Esophagus squamous epithelium (tissue), 5 donors: ENCODE data around the gene EPPIN. TPM values are rescaled to one million over a fixed set of nuclear protein-coding genes. Genes with fewer than 3 reads are reported as not detected.
"Not testable (repeated sequence)": the region's sequence is repeated elsewhere in the genome, so short reads cannot be mapped to it uniquely, and the experiment has no call there.

Source experiments
- DNase-seq: peaks from one replicate; lab custom pipeline; 2025; lab: John Stamatoyannopoulos, UW
- H3K27ac ChIP-seq, 4 donors: fragments of 200-600 bp; sonication (generic); one replicate each; pipeline ENCODE4 v1.5.1; 2016 to 2019; ENCODE audit warnings: mild to moderate bottlenecking in 1 of 4
- H3K27me3 ChIP-seq, 4 donors: fragments of 200-600 bp; sonication (generic); 1 replicate in 3 of 4; 2 replicates in 1 of 4; pipeline versions ENCODE4 v1.5.1 to v1.6.0; 2017 to 2021; ENCODE audit warnings: antibody characterized with exemption in 1 of 4
- H3K36me3 ChIP-seq, 3 donors: fragments of 200-600 bp; sonication (generic); one replicate each; pipeline ENCODE4 v1.5.1; 2016 to 2019
- H3K4me1 ChIP-seq, 3 donors: fragments of 200-600 bp; sonication (generic); one replicate each; pipeline ENCODE4 v1.5.1; 2017 to 2019
- H3K4me3 ChIP-seq, 4 donors: fragments of 200-600 bp; sonication (generic); 1 replicate in 3 of 4; 2 replicates in 1 of 4; pipeline ENCODE4 v1.5.1; 2016 to 2019; ENCODE audit warnings: mild to moderate bottlenecking in 2 of 4, moderate library complexity in 1 of 4
- H3K9me3 ChIP-seq, 3 donors: fragments of 200-600 bp; sonication (generic); one replicate each; pipeline ENCODE4 v1.5.1; 2016 to 2019
- POLR2A ChIP-seq, 4 donors: fragments of 450-650 bp; IDR thresholded peaks; one replicate each; pipeline ENCODE4 v1.6.1; 2017; ENCODE audit warnings: antibody characterized with exemption in 4 of 4, mild to moderate bottlenecking in 4 of 4, moderate library complexity in 3 of 4
- WGBS, 2 donors: methylation state at CpG; one replicate each; pipeline ENCODE4 v1.1.5; 2018; 5-methylcytosine and 5-hydroxymethylcytosine counted together
- intact Hi-C: fragments of 100-400 bp; cut with DNase I; formaldehyde crosslinking; loops from one replicate; pipeline ENCODE4 v1.15.0; 2022
- total RNA-seq, 4 donors: library from RNA; depleted of rRNA; stranded (reverse); fragments of >200 nt; gene quantifications; one replicate each; pipeline ENCODE4 v1.1.0, GENCODE V29; 2016
- TF ChIP-seq, protein P1 (sequence below), 6 experiments: fragments of 450-650 bp in 4 of 6; fragments of 200-600 bp in 2 of 6; sonication (generic) in 2 of 6; IDR thresholded peaks; one replicate each; pipeline ENCODE4 v1.5.1; 2016 to 2019; ENCODE audit warnings: antibody characterized with exemption in 6 of 6, mild to moderate bottlenecking in 4 of 6, moderate library complexity in 4 of 6
- donor health status: DM: yes; HTN: yes; CAD: no.

The EPPIN gene
- total RNA-seq, 4 donors from 2014 or later, result not detected

- 73 to 85% methylated on average over 2 of the region's 2 CpGs for WGBS, 2 donors
- DNase-seq, result no peak
- no peaks in the 10 kb centered on the region for H3K9me3 ChIP-seq
- H3K4me1 ChIP-seq, result no peaks in the 10 kb centered on the region
- intact Hi-C loops, result no loop called here
- peaks cover 0 to 29% (median 0%) of the 10 kb centered on the region in 4 donors for H3K27me3 ChIP-seq
- no peak overlapping the region for H3K4me3 ChIP-seq
- no peak overlapping the region for H3K27ac ChIP-seq
- H3K36me3 ChIP-seq, result no peaks in the 10 kb centered on the region
- no peak for TF ChIP-seq POLR2A (IDR thresholded peaks at IDR 0.05)
- TF ChIP-seq, protein P1, sequence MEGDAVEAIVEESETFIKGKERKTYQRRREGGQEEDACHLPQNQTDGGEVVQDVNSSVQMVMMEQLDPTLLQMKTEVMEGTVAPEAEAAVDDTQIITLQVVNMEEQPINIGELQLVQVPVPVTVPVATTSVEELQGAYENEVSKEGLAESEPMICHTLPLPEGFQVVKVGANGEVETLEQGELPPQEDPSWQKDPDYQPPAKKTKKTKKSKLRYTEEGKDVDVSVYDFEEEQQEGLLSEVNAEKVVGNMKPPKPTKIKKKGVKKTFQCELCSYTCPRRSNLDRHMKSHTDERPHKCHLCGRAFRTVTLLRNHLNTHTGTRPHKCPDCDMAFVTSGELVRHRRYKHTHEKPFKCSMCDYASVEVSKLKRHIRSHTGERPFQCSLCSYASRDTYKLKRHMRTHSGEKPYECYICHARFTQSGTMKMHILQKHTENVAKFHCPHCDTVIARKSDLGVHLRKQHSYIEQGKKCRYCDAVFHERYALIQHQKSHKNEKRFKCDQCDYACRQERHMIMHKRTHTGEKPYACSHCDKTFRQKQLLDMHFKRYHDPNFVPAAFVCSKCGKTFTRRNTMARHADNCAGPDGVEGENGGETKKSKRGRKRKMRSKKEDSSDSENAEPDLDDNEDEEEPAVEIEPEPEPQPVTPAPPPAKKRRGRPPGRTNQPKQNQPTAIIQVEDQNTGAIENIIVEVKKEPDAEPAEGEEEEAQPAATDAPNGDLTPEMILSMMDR (IDR thresholded peaks at IDR 0.05), result no peak
These were observed 41.6 kb upstream of the EPPIN start for GRCh38 chr20:45588800-45589199.

DNA sequence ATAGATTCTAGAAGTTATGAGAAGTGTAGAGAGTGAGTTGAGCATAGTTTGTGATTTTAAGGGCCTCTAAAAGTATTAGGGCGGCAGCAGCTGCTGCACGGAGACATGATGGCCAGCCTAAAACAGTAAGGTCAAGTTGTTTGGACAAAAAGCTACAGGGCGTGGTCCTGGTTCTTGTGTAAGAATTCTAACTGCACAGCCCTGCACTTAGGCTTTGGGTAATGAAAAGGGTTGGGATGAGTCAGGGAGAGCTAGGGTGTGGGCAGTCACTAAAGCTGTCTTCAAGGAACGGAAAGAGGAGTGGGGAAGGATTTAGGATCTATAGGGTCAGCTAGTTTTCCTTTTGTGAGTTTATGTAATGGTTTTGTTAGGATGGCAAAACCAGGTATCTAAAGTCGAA, 38.8 kb upstream of the EPPIN start:
- 62 to 66% methylated on average over 5 of the region's 5 CpGs for WGBS, 2 donors
- intact Hi-C loops, DNase-seq, H3K4me1 ChIP-seq, H3K36me3 ChIP-seq, H3K4me3 ChIP-seq, H3K27ac ChIP-seq, H3K9me3 ChIP-seq: not testable (repeated sequence)
- peaks cover 0 to 43% (median 2%) of the 10 kb centered on the region in 4 donors for H3K27me3 ChIP-seq

- H3K27me3 ChIP-seq, result peaks cover 0 to 48% (median 2%) of the 10 kb centered on the region in 4 donors
- H3K4me3 ChIP-seq, H3K27ac ChIP-seq, H3K9me3 ChIP-seq, DNase-seq, intact Hi-C loops, H3K4me1 ChIP-seq, H3K36me3 ChIP-seq: not testable (repeated sequence)
- whole genome bisulfite sequencing, 2 donors, result 78 to 79% methylated on average over 5 of the region's 5 CpGs
These were observed 37.1 kb upstream of the EPPIN start for GRCh38 chr20:45584294-45584693.

DNA sequence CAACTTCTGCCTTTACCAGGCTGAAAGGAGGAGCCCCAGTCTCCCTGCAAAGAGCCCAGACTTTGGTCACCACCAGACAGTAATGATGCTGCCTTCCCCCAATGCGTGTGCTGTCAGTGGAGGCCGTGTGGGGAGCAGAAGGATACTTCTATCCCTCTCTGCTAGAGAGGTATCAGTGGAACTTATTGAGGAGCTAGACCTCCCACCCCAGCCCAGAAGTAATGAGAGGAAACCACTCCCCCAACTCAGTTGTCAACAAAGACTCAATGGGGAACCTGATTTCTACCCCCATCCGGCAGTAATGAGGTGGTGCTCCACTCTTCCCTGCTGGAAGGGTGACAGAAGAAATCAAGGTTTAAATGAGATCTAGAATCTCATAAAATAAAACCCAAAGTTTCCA, 36.3 kb upstream of the EPPIN start:
- Histone ChIP-seq H3K9me3 (no peaks in the 10 kb centered on the region), H3K36me3 (no peaks in the 10 kb centered on the region), H3K4me1 (no peaks in the 10 kb centered on the region), H3K4me3 (no peak overlapping the region), H3K27me3 (peaks cover 0 to 48% (median 2%) of the 10 kb centered on the region in 4 donors), H3K27ac (no peak overlapping the region)
- 73 to 88% methylated on average over 1 to 3 of the region's 3 CpGs for WGBS, 2 donors
- intact Hi-C loops, result no loop called here
- TF ChIP-seq, protein P1 (IDR thresholded peaks at IDR 0.05), result no peak
- no peak for TF ChIP-seq POLR2A (IDR thresholded peaks at IDR 0.05)
- DNase-seq, result no peak

- Histone ChIP-seq H3K9me3 (no peaks in the 10 kb centered on the region), H3K4me3 (no peak overlapping the region), H3K27me3 (peaks cover 0 to 42% (median 2%) of the 10 kb centered on the region in 4 donors), H3K27ac (no peak overlapping the region), H3K36me3 (no peaks in the 10 kb centered on the region), H3K4me1 (no peaks in the 10 kb centered on the region)
- intact Hi-C loops, result no loop called here
- DNase-seq, result no peak
- TF ChIP-seq, protein P1 (IDR thresholded peaks at IDR 0.05), result no peak
- TF ChIP-seq POLR2A (IDR thresholded peaks at IDR 0.05), result no peak
These were observed 34.5 kb upstream of the EPPIN start for GRCh38 chr20:45581702-45582101.

DNA sequence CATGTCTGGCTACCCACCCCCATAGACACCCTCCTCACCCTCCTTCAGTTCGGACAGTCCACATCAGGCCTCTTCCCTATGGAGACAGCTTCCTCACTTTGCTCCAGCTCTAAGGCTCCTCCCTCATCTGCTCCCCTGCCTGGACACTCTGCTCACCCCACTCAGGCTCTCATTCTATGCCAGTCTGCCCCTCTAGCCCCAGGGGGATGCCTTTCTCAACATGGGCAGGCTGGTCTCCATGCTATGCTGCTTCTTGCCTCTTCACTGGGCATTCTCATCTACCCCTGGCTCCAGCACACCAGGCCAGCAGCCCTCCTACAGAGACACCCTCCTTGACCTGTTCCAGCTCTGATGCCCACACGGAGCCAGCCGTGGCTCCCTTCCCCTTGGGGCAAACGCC, 32.0 kb upstream of the EPPIN start, which contains the start of gene WFDC8:
Gene WFDC8, minus strand, starts transcription at position 101 of the 400 bp plus-strand sequence. Its CDS starts 37 bp downstream, at position 64.
- peaks cover 0 to 45% (median 2%) of the 10 kb centered on the region in 4 donors for H3K27me3 ChIP-seq
- no peaks in the 10 kb centered on the region for H3K9me3 ChIP-seq
- H3K27ac ChIP-seq, result no peak within 1 kb of the TSS
- WGBS, 2 donors, result 45 to 67% methylated on average over 4 of the region's 4 CpGs
- intact Hi-C loops, result no loop called here
- H3K4me1 ChIP-seq, result no peaks in the 10 kb centered on the region
- H3K4me3 ChIP-seq, result no peak within 1 kb of the TSS
- TF ChIP-seq, protein P1 (IDR thresholded peaks at IDR 0.05), result no peak
- no peak for TF ChIP-seq POLR2A (IDR thresholded peaks at IDR 0.05)
- no peaks in the 10 kb centered on the region for H3K36me3 ChIP-seq
- DNase-seq, result no peak
